Stomach (tissue), 19 donors: ENCODE measurements around the gene MAJIN. TPM values are rescaled to one million over a fixed set of nuclear protein-coding genes. Genes with fewer than 3 reads are reported as not detected.

ENCODE experiments used
- DNase-seq, 2 donors: peaks; one replicate each; pipeline versions ENCODE4 v3.0.0 to v3.0.0-alpha.2; 2013 to 2019
- H3K27ac ChIP-seq, 5 donors: fragments of 200-600 bp in 4 of 5; sonication (generic) in 4 of 5; one replicate each; pipeline ENCODE4 v1.5.1; 2013 to 2019; ENCODE audit warnings: mild to moderate bottlenecking in 1 of 5, moderate library complexity in 1 of 5
- H3K27me3 ChIP-seq, 3 donors: fragments of 200-600 bp; sonication (generic); one replicate each; pipeline ENCODE4 v1.5.1; 2017 to 2019; ENCODE audit warnings: mixed run types in 1 of 3
- H3K36me3 ChIP-seq, 4 donors: fragments of 200-600 bp; sonication (generic); 1 replicate in 3 of 4; 2 replicates in 1 of 4; pipeline ENCODE4 v1.5.1; 2016 to 2019
- H3K4me1 ChIP-seq, 4 donors: fragments of 200-600 bp; sonication (generic); one replicate each; pipeline ENCODE4 v1.5.1; 2016 to 2019
- H3K4me3 ChIP-seq, 4 donors: fragments of 200-600 bp; sonication (generic) in 3 of 4; one replicate each; pipeline ENCODE4 v1.5.1; 2016 to 2019; ENCODE audit warnings: mild to moderate bottlenecking in 1 of 4
- H3K9me3 ChIP-seq, 4 donors: fragments of 200-600 bp; sonication (generic); one replicate each; pipeline ENCODE4 v1.5.1; 2016 to 2019
- CTCF ChIP-seq, 7 experiments: fragments of 450-650 bp in 4 of 7; fragments of 200-600 bp in 3 of 7; sonication (generic) in 3 of 7; IDR thresholded peaks; one replicate each; pipeline ENCODE4 v1.5.1; 2016 to 2019; ENCODE audit warnings: antibody characterized with exemption in 7 of 7, control low read depth in 2 of 7, mild to moderate bottlenecking in 1 of 7
- EP300 ChIP-seq: sonication (generic); formaldehyde crosslinking; IDR thresholded peaks from one replicate; pipeline ENCODE4 v1.6.1; 2017; ENCODE audit warnings: antibody characterized with exemption
- POLR2A ChIP-seq, 4 donors: fragments of 450-650 bp; IDR thresholded peaks; one replicate each; pipeline ENCODE4 v1.6.1; 2016; ENCODE audit warnings: antibody characterized with exemption in 4 of 4, control low read depth in 2 of 4, mild to moderate bottlenecking in 1 of 4, moderate library complexity in 1 of 4
- POLR2AphosphoS5 ChIP-seq, 3 donors: sonication (generic); formaldehyde crosslinking; IDR thresholded peaks; one replicate each; pipeline ENCODE4 v1.6.1; 2016; ENCODE audit warnings: antibody characterized with exemption in 3 of 3
- WGBS, 5 donors: extraction: QIAGEN DNeasy Blood & Tissue Kit in 3 of 5; methylation state at CpG; one replicate each; pipeline versions ENCODE4 v1.1.5 to v1.1.7; 2013 to 2018; 5-methylcytosine and 5-hydroxymethylcytosine counted together
- intact Hi-C: fragments of 100-400 bp; cut with DNase I; formaldehyde crosslinking; loops from one replicate; pipeline ENCODE4 v1.15.1; 2023; ENCODE audit warnings: low total_unique reads
- long read RNA-seq, 10 donors: transcript quantifications; one replicate each; lab custom pipeline, GENCODE V29; 2026
- polyA plus RNA-seq, 3 donors: library from polyadenylated mRNA; stranded (reverse); fragments of 200-250 nt; gene quantifications; one replicate each; pipeline ENCODE4 v1.2.3, GENCODE V29; 2013
- total RNA-seq, 5 donors: library from RNA; depleted of rRNA; stranded (reverse); fragments of >200 nt; gene quantifications; one replicate each; pipeline versions ENCODE4 v1.1.0 to v1.2.3, GENCODE V29; 2014 to 2016
- donor health status: healthy with polysubstance abuse.
- donor health status: Bipolar disorder and iron deficiency.
- donor health status: healthy.

MAJIN gene
- total RNA-seq: not detected
- under 1 TPM in 1 of 3 donors, not detected in 2; 0.20 TPM for polyA plus RNA-seq
- long read RNA-seq, donor 1: 0 reads
- long read RNA-seq, donor 2: 0 reads
- long read RNA-seq, donor 3: 0 reads
- long read RNA-seq, donor 4: 0 reads
- long read RNA-seq, donor 5: 0 reads
- long read RNA-seq, donor 6: 0 reads
- long read RNA-seq, donor 7: 0 reads
- long read RNA-seq, donor 8: 0 reads
- long read RNA-seq, donor 9: 0 reads
- long read RNA-seq, donor 10: 0 reads

DNA sequence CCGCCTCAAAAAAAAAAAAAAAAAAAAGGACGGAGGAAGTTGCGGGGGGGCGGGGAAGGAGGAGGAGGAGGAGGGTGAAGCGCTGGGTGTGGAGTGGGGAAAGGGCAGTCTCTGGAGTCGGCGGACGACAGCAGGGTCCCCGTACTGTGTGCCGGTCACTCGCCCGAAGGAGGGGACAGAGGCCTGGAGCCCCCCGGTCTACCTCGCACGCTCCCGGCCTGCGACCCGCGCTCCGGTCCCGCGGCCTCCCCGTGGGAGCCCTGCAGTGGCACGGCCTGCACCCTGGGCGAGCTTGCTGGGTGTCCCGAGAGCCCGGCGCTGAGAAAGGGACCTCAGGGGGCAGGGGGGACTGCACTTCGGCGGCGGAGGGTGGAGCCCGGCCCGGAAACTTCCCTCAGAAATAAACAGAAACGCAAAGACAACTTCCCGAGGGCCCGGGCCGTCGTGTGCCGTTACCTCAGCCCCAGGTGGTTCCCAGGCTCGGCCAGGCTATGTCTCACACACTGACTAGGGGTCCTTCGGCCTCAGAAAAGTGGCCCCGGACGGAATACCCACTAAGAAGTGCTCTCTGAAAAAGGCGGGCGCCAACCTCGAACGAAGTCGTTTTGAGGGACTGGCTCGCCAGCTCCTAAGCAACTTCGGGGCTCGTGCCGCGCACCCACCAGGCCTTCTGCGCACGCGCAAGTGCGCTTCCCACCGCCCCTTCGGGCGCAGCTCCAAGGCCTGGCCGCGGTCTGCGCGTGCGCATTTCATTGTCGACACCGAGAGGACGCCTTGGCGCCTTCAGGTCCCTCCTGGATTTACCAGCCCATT lies at the start of gene MAJIN:
MAJIN (minus strand) TSS at position 688 of the 813 bp plus-strand sequence. CDS start 12,703 bp downstream, outside the sequence.
- peak within 1 kb of the TSS; percentile 31 to 42 (median 37) for H3K4me3 ChIP-seq
- intact Hi-C loops: no loop called here
- peak within 1 kb of the TSS in 2 of 5 donors; percentile 15 to 30 for H3K27ac ChIP-seq
- peaks cover 0 to 16% (median 0%) of the 10 kb centered on the region in 3 donors for H3K27me3 ChIP-seq
- 15 to 30% (median 19%) methylated on average over 41 to 66 of the region's 69 CpGs for WGBS, 5 donors
- no peaks in the 10 kb centered on the region for H3K9me3 ChIP-seq
- DNase-seq: peak; percentile 91 to 95
- H3K4me1 ChIP-seq: peaks cover 9 to 16% (median 12%) of the 10 kb centered on the region in 4 donors
- no peaks in the 10 kb centered on the region for H3K36me3 ChIP-seq
- TF ChIP-seq POLR2A (IDR thresholded peaks at IDR 0.05): no peak
- TF ChIP-seq POLR2AphosphoS5 (IDR thresholded peaks at IDR 0.05): peak; percentile 24 to 89 (median 58)

DNA sequence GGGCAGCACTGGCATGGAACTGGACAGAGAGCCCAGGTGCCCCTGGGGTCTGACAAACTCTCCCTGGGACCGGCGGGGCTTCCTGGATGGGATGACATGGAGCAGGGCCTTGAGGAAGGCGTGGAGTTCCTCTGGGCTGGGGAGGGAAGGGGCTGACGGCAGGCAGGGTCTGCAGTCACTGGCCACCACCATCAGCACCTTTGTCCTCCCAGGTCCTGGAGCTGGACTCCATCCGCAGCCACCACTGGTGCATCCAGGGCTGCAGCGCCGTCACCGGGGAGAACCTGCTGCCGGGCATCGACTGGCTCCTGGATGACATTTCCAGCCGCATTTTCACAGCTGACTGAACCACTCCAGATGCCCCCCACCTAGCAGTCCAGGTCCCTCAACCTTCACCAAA lies 49.6 kb upstream of the MAJIN start:
- Histone ChIP-seq H3K27ac (no peak overlapping the region), H3K4me3 (no peak overlapping the region), H3K36me3 (peaks cover 4 to 52% (median 46%) of the 10 kb centered on the region in 4 donors), H3K9me3 (no peaks in the 10 kb centered on the region), H3K4me1 (peaks cover 0 to 4% (median 1%) of the 10 kb centered on the region in 4 donors), H3K27me3 (no peaks in the 10 kb centered on the region)
- DNase-seq: no peak
- intact Hi-C loops: no loop called here
- 94 to 100% (median 95%) methylated on average over 1 to 11 of the region's 11 CpGs for WGBS, 5 donors
- TF ChIP-seq POLR2A (IDR thresholded peaks at IDR 0.05) (no peak), CTCF (IDR thresholded peaks at IDR 0.05) (no peak), EP300 (no peak), POLR2AphosphoS5 (IDR thresholded peaks at IDR 0.05) (no peak)

- H3K27ac ChIP-seq: no peak overlapping the region
- intact Hi-C loops: no loop called here
- no peaks in the 10 kb centered on the region for H3K27me3 ChIP-seq
- DNase-seq: no peak
- peaks cover 4 to 52% (median 46%) of the 10 kb centered on the region in 4 donors for H3K36me3 ChIP-seq
- H3K4me1 ChIP-seq: peaks cover 0 to 9% (median 3%) of the 10 kb centered on the region in 4 donors
- TF ChIP-seq POLR2A (IDR thresholded peaks at IDR 0.05): no peak
- no peak for TF ChIP-seq CTCF (IDR thresholded peaks at IDR 0.05)
- no peak for TF ChIP-seq EP300
- no peak for TF ChIP-seq POLR2AphosphoS5 (IDR thresholded peaks at IDR 0.05)
- no peaks in the 10 kb centered on the region for H3K9me3 ChIP-seq
- 73 to 86% (median 78%) methylated on average over 3 of the region's 3 CpGs for WGBS, 5 donors
- no peak overlapping the region for H3K4me3 ChIP-seq
Observed at GRCh38 chr11:65021003-65021402, 49.1 kb upstream of the MAJIN start.

DNA sequence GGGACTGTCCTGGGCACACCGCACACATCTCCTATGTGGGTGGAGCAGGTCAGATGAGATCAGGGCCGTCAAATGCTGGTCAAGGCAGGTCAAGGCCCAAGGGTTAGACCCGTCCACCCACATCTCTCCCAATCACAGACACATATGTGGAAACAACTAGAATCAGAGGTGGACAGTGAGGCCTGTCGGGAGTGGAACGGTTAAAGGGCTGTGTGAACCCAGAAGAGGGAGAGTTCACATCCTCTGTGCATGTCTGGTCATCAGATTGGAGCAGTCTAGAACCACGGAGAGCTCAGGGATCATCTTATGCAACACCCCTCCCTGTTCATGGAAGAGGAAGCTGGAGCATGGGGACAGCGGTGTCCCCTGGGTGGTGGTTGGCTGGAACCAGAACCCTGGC lies 47.9 kb upstream of the MAJIN start:
- intact Hi-C loops: no loop called here
- no peak overlapping the region for H3K4me3 ChIP-seq
- no peak for DNase-seq
- 80 to 92% (median 89%) methylated on average over 6 to 7 of the region's 7 CpGs for WGBS, 5 donors
- peaks cover 6 to 20% (median 15%) of the 10 kb centered on the region in 4 donors for H3K4me1 ChIP-seq
- H3K36me3 ChIP-seq: peaks cover 4 to 52% (median 46%) of the 10 kb centered on the region in 4 donors
- no peak overlapping the region for H3K27ac ChIP-seq
- no peaks in the 10 kb centered on the region for H3K27me3 ChIP-seq
- TF ChIP-seq POLR2A (IDR thresholded peaks at IDR 0.05) (no peak), EP300 (no peak), POLR2AphosphoS5 (IDR thresholded peaks at IDR 0.05) (no peak), CTCF (IDR thresholded peaks at IDR 0.05) (no peak)
- no peaks in the 10 kb centered on the region for H3K9me3 ChIP-seq
